Trophoblast cell (in vitro differentiated cells and primary cell): ENCODE results near the gene DNAJA4.

Experiments
- DNase-seq, 2 donors: peaks; one replicate each; pipeline ENCODE4 v3.0.0-alpha.2; 2016
- H2AFZ ChIP-seq: 2 replicates; pipeline ENCODE4 v1.6.1; 2013; ENCODE audit warnings: low read length, moderate library complexity, mild to moderate bottlenecking; ENCODE audit not compliant: insufficient read depth, poor library complexity
- H2AK5ac ChIP-seq: 2 replicates; pipeline ENCODE4 v1.6.1; 2013; ENCODE audit warnings: mild to moderate bottlenecking, low read length
- H2BK120ac ChIP-seq: 2 replicates; pipeline ENCODE4 v1.6.1; 2013; ENCODE audit warnings: low read length, mild to moderate bottlenecking, moderate library complexity; ENCODE audit not compliant: insufficient read depth, poor library complexity
- H2BK12ac ChIP-seq: 2 replicates; pipeline ENCODE4 v1.6.1; 2013; ENCODE audit warnings: mild to moderate bottlenecking, low read length, moderate library complexity
- H2BK5ac ChIP-seq: 2 replicates; pipeline ENCODE4 v1.6.1; 2013; ENCODE audit warnings: low read length, low read depth, moderate library complexity, mild to moderate bottlenecking; ENCODE audit not compliant: poor library complexity
- H3K14ac ChIP-seq: 2 replicates; pipeline ENCODE4 v1.6.1; 2013; ENCODE audit warnings: mild to moderate bottlenecking, low read length
- H3K18ac ChIP-seq: 2 replicates; pipeline ENCODE4 v1.6.1; 2013; ENCODE audit warnings: mild to moderate bottlenecking, low read length
- H3K23ac ChIP-seq: 2 replicates; pipeline ENCODE4 v1.6.1; 2013; ENCODE audit warnings: low read length
- H3K27ac ChIP-seq: 2 replicates; pipeline ENCODE4 v1.5.1; 2013; ENCODE audit warnings: low read depth, mild to moderate bottlenecking, inconsistent platforms, low read length, moderate library complexity
- H3K27me3 ChIP-seq: 2 replicates; pipeline ENCODE4 v1.6.1; 2013; ENCODE audit warnings: inconsistent platforms, mild to moderate bottlenecking, low read length, moderate library complexity; ENCODE audit not compliant: insufficient read depth
- H3K36me3 ChIP-seq, 2 experiments: 1 replicate in 1 of 2; 2 replicates in 1 of 2; pipeline ENCODE4 v1.6.1; 2013; ENCODE audit warnings: low read length in 2 of 2, mild to moderate bottlenecking in 2 of 2, moderate library complexity in 1 of 2; ENCODE audit not compliant: insufficient read depth in 2 of 2, control insufficient read depth in 1 of 2
- H3K4ac ChIP-seq: 2 replicates; pipeline ENCODE4 v1.6.1; 2013; ENCODE audit warnings: low read depth, mild to moderate bottlenecking, low read length, moderate library complexity
- H3K4me1 ChIP-seq, 2 experiments: 1 replicate in 1 of 2; 2 replicates in 1 of 2; pipeline ENCODE4 v1.6.1; 2013; ENCODE audit warnings: low read length in 2 of 2, mild to moderate bottlenecking in 2 of 2, moderate library complexity in 1 of 2; ENCODE audit not compliant: insufficient read depth in 2 of 2, control insufficient read depth in 1 of 2
- H3K4me2 ChIP-seq: 2 replicates; pipeline ENCODE4 v1.6.1; 2013; ENCODE audit warnings: inconsistent platforms, mild to moderate bottlenecking, low read length, moderate library complexity
- H3K4me3 ChIP-seq: 2 replicates; pipeline ENCODE4 v1.5.1; 2013; ENCODE audit warnings: mild to moderate bottlenecking, low read depth, low read length, inconsistent platforms
- H3K79me1 ChIP-seq: one replicate; pipeline ENCODE4 v1.6.1; 2013; ENCODE audit warnings: low read length
- H3K79me2 ChIP-seq: 2 replicates; pipeline ENCODE4 v1.6.1; 2013; ENCODE audit warnings: low read length, mild to moderate bottlenecking; ENCODE audit not compliant: control insufficient read depth, insufficient read depth, poor library complexity
- H3K9ac ChIP-seq: 2 replicates; pipeline ENCODE4 v1.6.1; 2013; ENCODE audit warnings: mild to moderate bottlenecking, low read length
- H3K9me3 ChIP-seq: 2 replicates; pipeline ENCODE4 v1.6.1; 2013; ENCODE audit warnings: low read depth, mild to moderate bottlenecking, control low read depth, inconsistent platforms, low read length; ENCODE audit not compliant: insufficient read depth
- H4K12ac ChIP-seq: 2 replicates; pipeline ENCODE4 v1.6.1; 2013; ENCODE audit warnings: low read depth, mild to moderate bottlenecking, low read length, moderate library complexity
- H4K8ac ChIP-seq: 2 replicates; pipeline ENCODE4 v1.6.1; 2013; ENCODE audit warnings: low read depth, mild to moderate bottlenecking, low read length, moderate library complexity
- H4K91ac ChIP-seq: one replicate; pipeline ENCODE4 v1.6.1; 2013; ENCODE audit warnings: low read depth, mild to moderate bottlenecking, low read length, moderate library complexity
- WGBS: extraction: QIAGEN DNeasy Blood & Tissue Kit; methylation state at CpG from one replicate; pipeline ENCODE4 v1.1.7; 2013; ENCODE audit warnings: missing lambda C conversion rate; ENCODE audit not compliant: insufficient read length, insufficient coverage; ENCODE audit errors: extremely low coverage; 5-methylcytosine and 5-hydroxymethylcytosine counted together

DNAJA4 gene

DNA sequence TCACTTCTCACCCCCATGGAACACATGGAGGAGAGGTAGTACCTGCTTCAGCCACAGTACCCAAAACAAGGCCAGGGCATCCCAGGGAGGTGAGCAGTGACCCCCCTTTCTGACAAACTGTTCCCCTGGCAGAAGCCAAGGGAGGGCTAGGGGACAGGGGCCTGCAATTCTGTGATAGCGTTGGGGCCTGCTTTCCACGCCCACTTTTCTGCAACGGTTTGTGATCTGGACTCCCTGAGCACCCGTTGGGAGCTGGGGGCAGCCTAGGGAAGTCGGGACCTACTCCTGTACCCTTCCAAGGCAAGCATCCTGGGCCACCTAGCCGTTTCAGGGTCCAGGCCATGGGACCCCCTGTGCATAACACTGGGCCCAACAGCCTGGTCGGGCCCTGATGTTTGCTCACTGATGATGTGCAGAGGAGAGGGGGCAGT, 996 bp upstream of the DNAJA4 start:
- no peak overlapping the region for H3K27ac ChIP-seq
- no peak overlapping the region for H4K8ac ChIP-seq
- H3K23ac ChIP-seq, result no peak overlapping the region
- peaks cover 0 to 4% of the 10 kb centered on the region in 2 experiments for H3K4me1 ChIP-seq
- H3K27me3 ChIP-seq, result no peaks in the 10 kb centered on the region
- H3K14ac ChIP-seq, result no peak overlapping the region
- H4K91ac ChIP-seq, result no peak overlapping the region
- no peak overlapping the region for H3K4ac ChIP-seq
- no peak overlapping the region for H2BK120ac ChIP-seq
- DNase-seq, result no peak
- H3K4me3 ChIP-seq, result no peak overlapping the region
- H2AK5ac ChIP-seq, result no peak overlapping the region
- no peaks in the 10 kb centered on the region for H3K79me1 ChIP-seq
- H2BK5ac ChIP-seq, result no peak overlapping the region
- H3K79me2 ChIP-seq, result no peaks in the 10 kb centered on the region
- H2BK12ac ChIP-seq, result no peak overlapping the region
- H4K12ac ChIP-seq, result no peak overlapping the region
- H3K36me3 ChIP-seq, result no peaks in the 10 kb centered on the region
- no peak overlapping the region for H3K18ac ChIP-seq
- no peak overlapping the region for H2AFZ ChIP-seq
- H3K4me2 ChIP-seq, result no peak overlapping the region
- no peak overlapping the region for H3K9ac ChIP-seq
- WGBS, result no CpG with 5 or more reads among the region's 7 CpGs
- H3K9me3 ChIP-seq, result peaks cover 1% of the 10 kb centered on the region

DNA sequence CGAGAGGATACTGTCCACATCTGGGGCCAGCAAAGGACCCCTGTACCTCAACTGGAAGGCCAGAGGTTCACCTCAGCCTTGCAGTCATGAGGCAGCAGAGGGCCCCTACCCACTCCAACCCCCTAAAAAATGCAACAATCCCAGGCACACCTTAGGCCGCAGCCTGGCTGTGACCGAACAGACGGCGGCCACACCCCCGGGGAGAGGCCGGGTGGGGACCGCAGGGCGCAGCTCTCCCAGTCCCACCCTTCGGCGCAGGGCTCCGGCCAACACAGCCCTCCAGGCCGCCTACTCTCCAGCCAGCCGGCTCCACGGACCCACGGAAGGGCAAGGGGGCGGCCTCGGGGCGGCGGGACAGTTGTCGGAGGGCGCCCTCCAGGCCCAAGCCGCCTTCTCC, 457 bp upstream of the DNAJA4 start:
- Histone ChIP-seq H3K79me2 (no peaks in the 10 kb centered on the region), H3K14ac (no peak overlapping the region), H3K9me3 (no peaks in the 10 kb centered on the region), H3K27me3 (no peaks in the 10 kb centered on the region), H3K23ac (no peak overlapping the region), H4K91ac (no peak overlapping the region), H3K4me1 (peaks cover 0 to 4% of the 10 kb centered on the region in 2 experiments), H2BK120ac (no peak overlapping the region), H4K8ac (no peak overlapping the region), H3K4ac (no peak overlapping the region), H2AK5ac (no peak overlapping the region), H2AFZ (no peak overlapping the region), H3K18ac (no peak overlapping the region), H3K36me3 (no peaks in the 10 kb centered on the region), H3K79me1 (no peaks in the 10 kb centered on the region), H3K4me3 (no peak overlapping the region), H3K27ac (no peak overlapping the region), H3K9ac (no peak overlapping the region), H2BK5ac (no peak overlapping the region), H2BK12ac (no peak overlapping the region), H3K4me2 (no peak overlapping the region), H4K12ac (no peak overlapping the region)
- WGBS, result no CpG with 5 or more reads among the region's 23 CpGs
- DNase-seq, result no peak

DNA sequence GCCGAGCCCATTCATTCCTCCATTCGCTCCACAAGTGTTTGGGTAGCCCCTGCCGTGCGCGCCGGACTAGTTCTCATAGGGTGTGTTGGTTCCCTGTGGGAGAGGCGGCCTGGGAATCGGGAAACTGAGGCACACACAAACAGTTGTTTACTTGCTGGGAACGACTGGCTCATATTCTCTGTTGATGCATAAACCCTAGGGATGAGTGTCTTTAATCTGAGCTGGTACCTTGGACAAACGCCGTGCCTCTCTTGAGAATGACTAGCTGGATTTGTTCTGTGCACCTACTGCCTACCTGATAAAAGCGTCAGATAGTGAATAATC, 737 bp downstream of the DNAJA4 start:
- Histone ChIP-seq H3K27ac (no peak overlapping the region), H3K4me3 (no peak overlapping the region), H3K79me1 (no peaks in the 10 kb centered on the region), H3K79me2 (no peaks in the 10 kb centered on the region), H3K4ac (no peak overlapping the region), H2BK5ac (no peak overlapping the region), H2AFZ (no peak overlapping the region), H2BK12ac (no peak overlapping the region), H3K4me1 (no peaks in the 10 kb centered on the region), H3K4me2 (no peak overlapping the region), H3K36me3 (no peaks in the 10 kb centered on the region), H2AK5ac (no peak overlapping the region), H3K18ac (no peak overlapping the region), H3K9me3 (no peaks in the 10 kb centered on the region), H3K27me3 (no peaks in the 10 kb centered on the region), H3K9ac (no peak overlapping the region), H4K91ac (no peak overlapping the region), H4K12ac (no peak overlapping the region), H4K8ac (no peak overlapping the region), H3K23ac (no peak overlapping the region), H2BK120ac (no peak overlapping the region), H3K14ac (no peak overlapping the region)
- no peak for DNase-seq
- no CpG with 5 or more reads among the region's 12 CpGs for WGBS

DNA sequence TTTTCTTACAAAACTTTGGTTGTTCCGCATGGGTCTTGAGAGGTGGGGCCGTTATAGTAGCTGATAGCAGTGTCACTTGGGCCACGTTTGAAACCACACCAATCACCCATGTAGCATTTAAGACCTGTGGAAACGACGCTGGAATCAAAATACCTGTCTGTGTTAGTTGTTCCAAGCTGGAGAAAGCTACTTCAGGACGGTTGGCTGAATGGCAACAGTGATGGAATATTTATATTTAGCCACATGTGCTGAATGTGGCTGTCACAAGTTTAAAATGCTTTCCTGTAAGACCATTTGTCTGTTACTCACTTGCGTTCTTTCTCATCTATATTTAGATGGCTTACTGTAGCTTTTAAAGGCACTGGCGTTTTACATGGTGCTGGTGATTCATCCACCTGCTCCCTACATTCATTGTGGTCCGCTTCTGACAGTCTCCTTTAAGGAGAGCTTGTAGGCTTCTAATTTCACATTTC, 1.4 kb downstream of the DNAJA4 start:
- WGBS, result no CpG with 5 or more reads among the region's 9 CpGs
- no peaks in the 10 kb centered on the region for H3K9me3 ChIP-seq
- H3K4ac ChIP-seq, result no peak overlapping the region
- H3K4me3 ChIP-seq, result no peak overlapping the region
- H3K9ac ChIP-seq, result no peak overlapping the region
- H4K91ac ChIP-seq, result no peak overlapping the region
- H3K4me1 ChIP-seq, result no peaks in the 10 kb centered on the region
- no peak overlapping the region for H4K12ac ChIP-seq
- H2AK5ac ChIP-seq, result no peak overlapping the region
- no peak overlapping the region for H3K23ac ChIP-seq
- H2AFZ ChIP-seq, result no peak overlapping the region
- no peaks in the 10 kb centered on the region for H3K36me3 ChIP-seq
- H2BK12ac ChIP-seq, result no peak overlapping the region
- no peak overlapping the region for H2BK120ac ChIP-seq
- no peak overlapping the region for H4K8ac ChIP-seq
- no peaks in the 10 kb centered on the region for H3K79me2 ChIP-seq
- no peak overlapping the region for H2BK5ac ChIP-seq
- H3K4me2 ChIP-seq, result no peak overlapping the region
- no peak for DNase-seq
- no peak overlapping the region for H3K27ac ChIP-seq
- no peak overlapping the region for H3K14ac ChIP-seq
- no peak overlapping the region for H3K18ac ChIP-seq
- no peaks in the 10 kb centered on the region for H3K27me3 ChIP-seq
- H3K79me1 ChIP-seq, result no peaks in the 10 kb centered on the region
